Stomach smooth muscle (tissue), 2 donors: ENCODE measurements around the gene HOXC12.
A peak's percentile ranks its signal among the peaks of the same experiment; 100 is the strongest.

Experiments
- H3K27ac ChIP-seq: one replicate; pipeline ENCODE4 v1.7.0; 2013; ENCODE audit warnings: mild to moderate bottlenecking, low read length, inconsistent platforms
- H3K27me3 ChIP-seq, 2 donors: one replicate each; pipeline ENCODE4 v1.7.0; 2013; ENCODE audit warnings: low read length in 2 of 2; ENCODE audit not compliant: insufficient read depth in 2 of 2, control insufficient read depth in 1 of 2
- H3K36me3 ChIP-seq, 2 donors: one replicate each; pipeline ENCODE4 v1.7.0; 2013; ENCODE audit warnings: low read length in 2 of 2; ENCODE audit not compliant: control insufficient read depth in 2 of 2, insufficient read depth in 2 of 2
- H3K4me1 ChIP-seq: one replicate; pipeline ENCODE4 v1.7.0; 2013; ENCODE audit warnings: low read length; ENCODE audit not compliant: control insufficient read depth, insufficient read depth
- H3K4me3 ChIP-seq, 2 donors: one replicate each; pipeline ENCODE4 v1.7.0; 2013; ENCODE audit warnings: low read length in 2 of 2
- H3K9ac ChIP-seq, 2 donors: one replicate each; pipeline ENCODE4 v1.7.0; 2013; ENCODE audit warnings: low read length in 2 of 2, mild to moderate bottlenecking in 1 of 2
- H3K9me3 ChIP-seq, 2 donors: one replicate each; pipeline ENCODE4 v1.7.0; 2013; ENCODE audit warnings: low read length in 2 of 2; ENCODE audit not compliant: control insufficient read depth in 2 of 2
- donor health status: healthy.
- donor health status: Pancreatic carcinoma.

The HOXC12 gene

DNA sequence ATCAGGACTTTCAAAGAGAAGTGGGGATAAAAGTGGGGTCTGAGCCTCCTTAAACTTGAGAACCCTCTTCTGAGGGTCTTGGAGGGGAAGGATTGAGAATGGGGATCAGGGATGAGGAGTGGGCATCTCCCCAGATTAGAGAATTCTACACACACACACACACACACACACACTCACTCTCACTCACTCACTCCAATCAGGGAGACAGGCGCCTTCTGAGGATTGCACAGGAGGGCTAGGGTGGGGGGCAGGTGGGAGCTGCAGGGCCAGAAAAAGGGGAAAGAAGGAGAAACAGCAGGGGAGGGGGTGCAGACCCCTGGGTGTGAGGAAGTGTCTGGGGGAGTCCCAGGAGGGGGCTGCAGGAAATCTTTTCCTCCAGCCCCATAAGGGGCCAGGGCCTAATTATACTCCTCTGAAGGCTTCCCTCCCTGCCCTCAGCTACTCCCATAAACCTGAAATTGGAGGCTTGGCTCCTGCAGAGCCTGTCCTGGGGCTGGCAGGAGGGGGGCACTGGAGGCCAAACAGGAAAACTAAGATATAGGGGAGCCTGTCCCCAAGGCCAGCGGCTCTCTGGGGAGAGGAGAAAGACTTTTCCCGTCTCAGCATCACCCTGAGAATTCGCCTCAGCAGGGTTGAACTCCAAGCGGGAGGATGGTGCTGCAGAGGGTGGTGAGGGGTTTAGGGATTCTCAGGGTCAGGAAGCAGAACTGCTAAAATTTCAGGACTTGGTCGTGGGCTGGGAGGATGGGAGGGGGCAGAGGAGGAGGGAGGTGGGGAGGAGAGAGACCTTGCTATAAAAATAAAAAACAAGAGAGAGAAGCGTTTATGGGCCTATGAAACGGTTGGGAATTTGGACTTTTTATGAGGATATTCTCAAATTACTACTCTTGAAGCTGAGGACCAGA is 46.8 kb downstream of the HOXC12 start:
- no peak overlapping the region for H3K27ac ChIP-seq
- no peak overlapping the region for H3K4me3 ChIP-seq
- H3K9me3 ChIP-seq, result no peaks in the 10 kb centered on the region
- H3K36me3 ChIP-seq, result no peaks in the 10 kb centered on the region
- peaks cover 87 to 95% of the 10 kb centered on the region in 2 donors for H3K27me3 ChIP-seq
- H3K4me1 ChIP-seq, result peaks cover 17% of the 10 kb centered on the region
- no peak overlapping the region for H3K9ac ChIP-seq

DNA sequence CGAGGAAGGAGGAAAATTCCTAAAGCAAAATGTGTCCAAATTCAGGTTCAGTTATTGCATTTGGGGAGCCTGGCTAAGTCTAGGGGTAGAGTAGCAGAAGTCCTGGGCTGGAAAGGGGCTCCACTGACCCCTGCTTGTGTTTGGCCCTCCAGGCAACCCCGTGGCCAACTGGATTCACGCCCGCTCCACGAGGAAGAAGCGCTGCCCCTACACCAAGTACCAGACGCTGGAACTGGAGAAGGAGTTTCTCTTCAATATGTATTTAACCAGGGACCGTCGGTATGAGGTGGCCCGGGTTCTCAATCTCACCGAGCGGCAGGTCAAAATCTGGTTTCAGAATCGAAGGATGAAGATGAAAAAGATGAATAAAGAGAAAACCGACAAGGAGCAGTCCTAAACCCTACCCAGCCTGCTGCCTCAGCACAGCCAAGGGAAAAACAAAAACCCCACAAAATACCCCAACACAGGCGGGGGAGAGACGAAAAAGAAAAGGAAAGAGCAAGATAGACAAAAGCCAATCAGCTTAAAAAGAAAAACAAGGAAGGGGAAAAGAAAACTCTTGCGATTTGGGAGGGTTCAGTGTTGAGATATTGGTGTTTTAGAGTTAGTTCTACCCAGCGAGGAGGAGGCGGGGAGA is 47.7 kb downstream of the HOXC12 start:
- H3K9me3 ChIP-seq, result no peaks in the 10 kb centered on the region
- H3K27ac ChIP-seq, result no peak overlapping the region
- H3K9ac ChIP-seq, result no peak overlapping the region
- peaks cover 88 to 95% of the 10 kb centered on the region in 2 donors for H3K27me3 ChIP-seq
- H3K4me3 ChIP-seq, result no peak overlapping the region
- no peaks in the 10 kb centered on the region for H3K36me3 ChIP-seq
- H3K4me1 ChIP-seq, result peaks cover 17% of the 10 kb centered on the region

DNA sequence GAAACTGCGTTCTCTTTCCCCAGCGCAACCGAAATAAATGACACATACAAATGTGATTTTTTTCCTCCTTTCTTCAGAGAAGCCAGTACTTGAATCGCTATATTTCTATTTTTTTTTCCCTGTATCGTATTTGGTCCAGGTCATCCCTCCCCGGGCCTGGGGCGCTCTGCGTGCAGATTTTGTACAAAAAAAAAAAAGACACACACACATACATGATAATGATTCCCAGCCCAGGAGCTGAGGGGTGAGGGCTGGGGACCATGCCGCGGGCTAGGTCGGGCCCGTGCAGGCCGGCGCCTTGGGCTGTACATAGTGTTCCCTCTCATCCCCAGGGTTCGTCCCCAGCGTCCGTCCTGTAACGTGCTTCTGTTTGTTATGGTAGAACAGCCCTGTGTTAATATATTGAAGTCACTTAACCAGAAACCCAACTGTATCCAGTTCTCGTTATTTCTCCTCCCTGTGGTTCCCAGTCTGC is 48.2 kb downstream of the HOXC12 start:
- H3K27ac ChIP-seq, result no peak overlapping the region
- H3K9me3 ChIP-seq, result no peaks in the 10 kb centered on the region
- H3K27me3 ChIP-seq, result peaks cover 88 to 95% of the 10 kb centered on the region in 2 donors
- no peaks in the 10 kb centered on the region for H3K36me3 ChIP-seq
- H3K4me3 ChIP-seq, result no peak overlapping the region
- peaks cover 17% of the 10 kb centered on the region for H3K4me1 ChIP-seq
- no peak overlapping the region for H3K9ac ChIP-seq

DNA sequence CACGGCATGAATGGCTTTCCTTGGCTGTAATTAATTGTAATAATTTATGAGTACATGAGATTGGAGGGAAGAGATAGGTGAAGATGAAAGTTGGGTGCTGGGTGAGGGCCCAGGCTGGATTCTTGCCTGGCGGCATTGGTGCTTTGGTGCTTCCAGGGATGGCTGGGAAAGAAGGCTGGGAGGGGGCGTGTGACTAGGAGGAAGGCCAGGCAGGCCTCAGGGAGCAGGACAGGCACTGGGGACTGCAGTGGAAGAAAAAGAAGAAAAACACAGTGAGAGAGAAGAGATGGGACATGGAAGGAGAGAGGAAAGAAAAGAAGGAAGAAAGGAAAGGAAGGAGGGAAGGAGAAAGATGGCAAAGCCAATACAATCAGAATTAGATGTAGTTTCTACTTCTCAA is 48.9 kb downstream of the HOXC12 start:
- Histone ChIP-seq H3K4me3 (no peak overlapping the region), H3K27me3 (peaks cover 86 to 95% of the 10 kb centered on the region in 2 donors), H3K4me1 (peaks cover 17% of the 10 kb centered on the region), H3K9me3 (no peaks in the 10 kb centered on the region), H3K9ac (no peak overlapping the region), H3K36me3 (no peaks in the 10 kb centered on the region), H3K27ac (no peak overlapping the region)

DNA sequence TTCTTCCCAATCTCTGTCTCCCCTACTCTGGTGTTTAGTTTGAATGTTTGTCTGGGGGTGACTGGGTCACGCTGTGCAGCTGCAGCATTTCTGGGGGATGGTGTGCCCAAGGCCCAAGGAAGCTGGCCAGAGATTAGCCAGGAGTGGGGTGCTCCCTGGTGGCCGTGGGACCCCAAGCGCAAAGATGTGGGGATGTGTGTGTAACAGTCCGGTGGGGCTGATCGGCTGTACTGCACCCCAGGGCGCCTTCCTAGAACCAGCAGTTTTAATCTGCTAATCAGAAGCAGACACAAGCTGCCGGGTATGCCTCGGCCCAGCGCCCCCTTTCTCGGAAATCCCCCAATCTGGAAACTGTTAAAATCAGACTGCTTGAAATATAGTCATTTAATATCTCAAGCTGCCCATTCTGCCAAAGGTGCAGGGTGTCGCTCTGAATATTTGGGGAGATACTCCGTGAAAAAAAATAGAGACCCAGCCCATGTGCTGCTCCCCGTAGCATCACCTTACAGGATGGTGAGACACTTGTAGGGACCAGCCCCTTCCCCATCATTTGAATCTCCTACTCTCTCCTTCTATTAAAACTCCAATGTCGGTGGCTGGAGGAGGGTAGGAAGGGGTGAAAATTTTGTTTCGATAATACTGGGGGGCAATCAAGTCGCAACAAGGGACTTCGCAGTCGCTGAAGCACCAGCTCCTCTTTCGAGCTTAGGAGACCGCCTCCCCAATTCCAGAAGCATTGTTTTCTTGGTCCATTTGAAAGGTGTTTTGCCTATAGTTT is 49.5 kb downstream of the HOXC12 start:
- Histone ChIP-seq H3K27me3 (peaks cover 84 to 92% of the 10 kb centered on the region in 2 donors), H3K27ac (no peak overlapping the region), H3K9ac (no peak overlapping the region), H3K4me3 (no peak overlapping the region), H3K4me1 (peaks cover 18% of the 10 kb centered on the region), H3K9me3 (no peaks in the 10 kb centered on the region), H3K36me3 (no peaks in the 10 kb centered on the region)

DNA sequence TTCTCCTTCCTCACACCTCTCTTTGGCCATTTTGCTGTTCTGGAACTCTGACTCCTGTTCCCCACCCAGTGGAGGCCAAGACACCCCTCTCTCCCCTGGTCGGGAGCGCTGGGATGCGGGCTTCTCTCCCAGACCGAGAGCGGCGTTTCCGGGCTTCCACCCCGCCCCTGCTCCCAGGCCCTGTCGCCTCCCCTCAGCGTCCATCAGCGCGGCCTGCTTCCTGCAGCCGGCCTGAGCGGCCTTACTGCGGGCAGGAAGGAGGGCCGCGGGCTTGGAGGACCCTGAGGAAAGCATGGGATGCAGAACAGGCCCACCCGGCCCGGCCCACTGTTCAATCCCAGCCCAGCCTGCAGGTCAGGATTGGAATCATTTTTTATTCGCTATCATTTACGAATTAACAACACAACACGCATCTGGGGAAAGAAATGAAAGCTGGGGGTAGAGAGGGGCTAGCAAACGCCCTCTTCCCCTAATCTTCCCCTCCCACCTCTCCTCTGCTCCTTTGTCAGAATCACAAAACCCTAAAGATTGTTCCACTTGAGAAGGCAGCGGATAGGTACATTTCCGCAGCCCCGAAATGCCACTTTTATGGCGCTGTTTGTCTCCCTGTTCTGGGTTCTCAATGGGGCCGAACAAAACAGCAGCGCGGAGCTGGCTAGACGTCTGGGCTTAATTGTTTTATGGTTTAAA is 50.3 kb downstream of the HOXC12 start:
- Histone ChIP-seq H3K9me3 (no peaks in the 10 kb centered on the region), H3K27me3 (peaks cover 85 to 94% of the 10 kb centered on the region in 2 donors), H3K4me3 (no peak overlapping the region), H3K36me3 (no peaks in the 10 kb centered on the region), H3K9ac (no peak overlapping the region), H3K4me1 (peaks cover 18% of the 10 kb centered on the region), H3K27ac (no peak overlapping the region)

DNA sequence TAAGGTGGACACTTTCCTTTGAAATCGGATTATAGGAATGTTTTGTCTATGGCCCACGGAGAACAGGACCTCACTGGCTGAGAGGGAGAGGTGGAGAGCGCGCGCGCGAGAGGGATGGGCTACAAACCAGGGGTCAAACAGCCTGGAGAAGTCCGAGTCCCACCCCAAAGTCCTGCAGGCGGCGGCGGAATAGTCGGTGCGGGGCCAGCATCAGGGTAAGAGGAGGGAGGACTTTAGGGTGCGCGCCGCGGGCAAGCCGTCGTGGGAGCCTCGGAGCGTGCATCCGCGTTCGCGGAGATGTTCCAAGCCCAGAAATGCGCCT is 50.8 kb downstream of the HOXC12 start:
- peaks cover 13% of the 10 kb centered on the region for H3K4me1 ChIP-seq
- H3K36me3 ChIP-seq, result no peaks in the 10 kb centered on the region
- H3K9me3 ChIP-seq, result no peaks in the 10 kb centered on the region
- H3K27ac ChIP-seq, result no peak overlapping the region
- H3K27me3 ChIP-seq, result peaks cover 86 to 94% of the 10 kb centered on the region in 2 donors
- no peak overlapping the region for H3K9ac ChIP-seq
- no peak overlapping the region for H3K4me3 ChIP-seq

DNA sequence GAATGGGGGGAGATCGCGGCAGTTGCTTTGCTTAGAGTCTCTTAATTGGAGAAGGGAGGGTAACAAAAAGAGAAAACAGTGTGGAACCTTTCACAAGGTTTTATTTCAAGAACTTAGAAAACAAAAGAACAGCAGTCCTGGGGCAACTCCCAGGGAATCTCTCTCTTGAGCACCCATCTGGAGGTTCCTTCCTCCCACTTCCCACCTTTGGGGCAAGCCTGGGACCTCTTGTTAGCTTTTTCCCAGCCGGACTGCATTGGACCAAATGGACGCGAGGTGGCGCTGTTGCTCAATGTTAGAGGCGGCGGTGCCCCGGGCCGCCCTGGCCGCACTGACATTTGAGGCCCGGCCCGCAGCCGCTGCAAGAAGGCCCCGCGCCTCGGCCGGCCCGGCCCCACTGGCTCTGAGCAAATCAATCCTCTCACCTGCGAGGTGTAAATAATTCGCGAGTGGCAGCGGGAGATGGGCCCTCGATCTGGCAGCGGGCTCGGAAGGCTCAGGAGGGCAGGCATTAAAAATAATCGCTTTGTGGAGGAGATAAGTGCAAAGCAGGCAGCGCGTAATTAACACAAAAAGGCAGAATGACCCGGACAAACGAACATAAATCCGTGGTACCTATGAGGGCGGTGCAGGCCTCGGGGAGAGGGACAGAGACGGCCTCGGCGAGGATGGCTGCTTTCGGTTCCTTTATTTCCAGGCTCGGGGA is 51.3 kb downstream of the HOXC12 start:
- Histone ChIP-seq H3K27me3 (peaks cover 86 to 94% of the 10 kb centered on the region in 2 donors), H3K9ac (no peak overlapping the region), H3K4me1 (peaks cover 11% of the 10 kb centered on the region), H3K27ac (no peak overlapping the region), H3K4me3 (peak overlapping the region; percentile 43 to 62), H3K36me3 (no peaks in the 10 kb centered on the region), H3K9me3 (no peaks in the 10 kb centered on the region)

DNA sequence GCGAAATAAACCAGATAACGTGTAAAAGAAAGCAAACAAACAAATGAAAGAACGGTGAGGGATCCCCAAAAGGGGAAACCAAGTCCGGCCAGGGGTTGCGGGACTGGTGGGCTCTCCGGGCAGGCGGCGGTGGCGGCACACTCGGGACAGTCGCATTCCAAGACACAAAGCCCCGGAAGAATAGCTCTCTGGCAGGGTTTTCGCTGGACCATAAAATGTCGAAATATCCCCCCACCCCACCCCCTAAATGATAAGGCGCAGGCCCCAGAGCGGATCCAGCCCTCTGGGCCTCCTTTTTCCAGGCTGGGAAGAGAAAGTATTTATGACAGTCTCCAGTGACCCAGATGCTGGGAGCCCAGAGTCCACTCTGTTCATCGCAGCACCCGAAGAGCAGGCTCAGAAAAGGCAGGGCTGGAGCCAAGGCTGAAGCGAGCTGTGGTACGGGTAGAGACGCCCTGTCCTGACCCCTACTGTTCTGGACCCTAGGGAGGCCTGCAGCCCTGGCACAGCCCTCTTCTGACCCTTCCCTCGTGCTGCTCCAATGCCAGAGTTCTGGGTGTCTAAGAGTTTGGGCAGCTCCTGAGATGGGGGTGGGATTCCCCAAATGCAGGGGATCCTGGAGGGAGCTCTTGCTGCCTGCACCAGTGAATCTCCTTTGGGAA is 52.0 kb downstream of the HOXC12 start:
- peaks cover 13% of the 10 kb centered on the region for H3K4me1 ChIP-seq
- no peaks in the 10 kb centered on the region for H3K36me3 ChIP-seq
- H3K4me3 ChIP-seq, result peak overlapping the region; percentile 43 to 62
- no peak overlapping the region for H3K9ac ChIP-seq
- peaks cover 84 to 94% of the 10 kb centered on the region in 2 donors for H3K27me3 ChIP-seq
- H3K27ac ChIP-seq, result no peak overlapping the region
- no peaks in the 10 kb centered on the region for H3K9me3 ChIP-seq
